Mesenchymal stem cell (in vitro differentiated cells and primary cell): Measurements from ENCODE around the gene HSPE1. TPM values are rescaled to one million over a fixed set of nuclear protein-coding genes. Genes with fewer than 3 reads are reported as not detected.
A peak's percentile ranks its signal among the peaks of the same experiment; 100 is the strongest.
"Not testable (repeated sequence)": the region's sequence is repeated elsewhere in the genome, so short reads cannot be mapped to it uniquely, and the experiment has no call there.

Experiments used
- DNase-seq: peaks from one replicate; pipeline ENCODE4 v3.0.0-alpha.2; 2013
- H2AFZ ChIP-seq: one replicate; pipeline ENCODE4 v1.6.1; 2013; ENCODE audit warnings: low read depth, mild to moderate bottlenecking, control low read depth, inconsistent platforms, low read length, moderate library complexity
- H2AK5ac ChIP-seq: 2 replicates; pipeline ENCODE4 v1.6.1; 2013; ENCODE audit warnings: low read length, moderate library complexity, mild to moderate bottlenecking, inconsistent platforms; ENCODE audit not compliant: severe bottlenecking
- H2BK120ac ChIP-seq: one replicate; pipeline ENCODE4 v1.6.1; 2013; ENCODE audit warnings: low read depth, mild to moderate bottlenecking, inconsistent platforms, low read length, moderate library complexity
- H2BK12ac ChIP-seq, 2 experiments: one replicate each; pipeline ENCODE4 v1.6.1; 2013; ENCODE audit warnings: inconsistent platforms in 2 of 2, low read length in 2 of 2, mild to moderate bottlenecking in 2 of 2, moderate library complexity in 2 of 2, control low read depth in 1 of 2
- H2BK15ac ChIP-seq: one replicate; pipeline ENCODE4 v1.6.1; 2013; ENCODE audit warnings: mild to moderate bottlenecking, low read depth, inconsistent platforms; ENCODE audit not compliant: poor library complexity, severe bottlenecking
- H2BK5ac ChIP-seq: 2 replicates; pipeline ENCODE4 v1.6.1; 2013; ENCODE audit warnings: low read depth, mild to moderate bottlenecking, low read length, control low read depth, inconsistent platforms; ENCODE audit not compliant: poor library complexity, severe bottlenecking
- H3K14ac ChIP-seq, 2 experiments: one replicate each; pipeline ENCODE4 v1.6.1; 2013; ENCODE audit warnings: inconsistent platforms in 2 of 2, low read length in 2 of 2, control low read depth in 1 of 2, mild to moderate bottlenecking in 1 of 2, moderate library complexity in 1 of 2
- H3K18ac ChIP-seq, 2 experiments: one replicate each; pipeline ENCODE4 v1.6.1; 2013; ENCODE audit warnings: inconsistent platforms in 2 of 2, low read length in 2 of 2, control low read depth in 1 of 2, low read depth in 1 of 2, mild to moderate bottlenecking in 1 of 2
- H3K23ac ChIP-seq, 2 experiments: one replicate each; pipeline ENCODE4 v1.6.1; 2013; ENCODE audit warnings: inconsistent platforms in 2 of 2, low read length in 2 of 2, mild to moderate bottlenecking in 2 of 2, moderate library complexity in 2 of 2, control low read depth in 1 of 2
- H3K27ac ChIP-seq: 2 replicates; pipeline ENCODE4 v1.5.1; 2013; ENCODE audit warnings: mild to moderate bottlenecking, moderate library complexity, low read length, control low read depth, inconsistent platforms; ENCODE audit not compliant: poor library complexity, severe bottlenecking
- H3K27me3 ChIP-seq, 2 experiments: 2 replicates each; pipeline versions ENCODE4 v1.6.1 to v1.7.0; 2013; ENCODE audit warnings: low read length in 2 of 2, mild to moderate bottlenecking in 2 of 2, moderate library complexity in 2 of 2, control low read depth in 1 of 2, inconsistent platforms in 1 of 2; ENCODE audit not compliant: control insufficient read depth in 1 of 2, insufficient read depth in 1 of 2
- H3K36me3 ChIP-seq, 2 experiments: 2 replicates each; pipeline versions ENCODE4 v1.6.1 to v1.7.0; 2013; ENCODE audit warnings: low read length in 2 of 2, control low read depth in 1 of 2, inconsistent platforms in 1 of 2, low read depth in 1 of 2, mild to moderate bottlenecking in 1 of 2; ENCODE audit not compliant: insufficient read depth in 2 of 2, control insufficient read depth in 1 of 2
- H3K4ac ChIP-seq, 2 experiments: one replicate each; pipeline ENCODE4 v1.6.1; 2013; ENCODE audit warnings: inconsistent platforms in 2 of 2, low read length in 2 of 2, mild to moderate bottlenecking in 2 of 2, moderate library complexity in 2 of 2, control low read depth in 1 of 2, low read depth in 1 of 2
- H3K4me1 ChIP-seq: 2 replicates; pipeline ENCODE4 v1.6.1; 2013; ENCODE audit warnings: low read depth, low read length, control low read depth; ENCODE audit not compliant: control insufficient read depth, insufficient read depth
- H3K4me2 ChIP-seq: 2 replicates; pipeline ENCODE4 v1.6.1; 2013; ENCODE audit warnings: low read length, mild to moderate bottlenecking, inconsistent platforms; ENCODE audit not compliant: poor library complexity, severe bottlenecking
- H3K4me3 ChIP-seq, 2 experiments: 2 replicates each; pipeline versions ENCODE4 v1.5.1 to v1.7.0; 2013; ENCODE audit warnings: low read length in 2 of 2, mild to moderate bottlenecking in 2 of 2, control low read depth in 1 of 2, low read depth in 1 of 2; ENCODE audit not compliant: insufficient read depth in 1 of 2
- H3K79me1 ChIP-seq: replicated peaks from 2 replicates; pipeline ENCODE4 v1.6.1; 2013; ENCODE audit warnings: mild to moderate bottlenecking, control low read depth, low read length, inconsistent platforms; ENCODE audit not compliant: poor library complexity, severe bottlenecking
- H3K9ac ChIP-seq: 2 replicates; pipeline ENCODE4 v1.7.0; 2013; ENCODE audit warnings: mild to moderate bottlenecking, low read length, moderate library complexity
- H3K9me3 ChIP-seq: 2 replicates; pipeline ENCODE4 v1.7.0; 2013; ENCODE audit warnings: mild to moderate bottlenecking, low read length; ENCODE audit not compliant: control insufficient read depth
- H4K8ac ChIP-seq: one replicate; pipeline ENCODE4 v1.6.1; 2013; ENCODE audit warnings: inconsistent platforms, mild to moderate bottlenecking, low read length, moderate library complexity
- H4K91ac ChIP-seq: one replicate; pipeline ENCODE4 v1.6.1; 2013; ENCODE audit warnings: mild to moderate bottlenecking, low read length, inconsistent platforms
- WGBS: methylation state at CpG from one replicate; pipeline ENCODE4 v1.1.7; 2013; ENCODE audit warnings: mixed read lengths; 5-methylcytosine and 5-hydroxymethylcytosine counted together
- polyA plus RNA-seq, 2 experiments: library from polyadenylated mRNA; stranded (reverse); fragments of 200-250 nt; gene quantifications; one replicate each; pipeline ENCODE4 v1.2.3, GENCODE V29; 2013

The HSPE1 gene
- polyA plus RNA-seq (2013, experiment 1 of 2), result 222 TPM
- polyA plus RNA-seq (2013, experiment 2 of 2), result 222 TPM

GRCh38 chr2:197499594-197500502 is at the start of gene HSPE1, which contains the start of gene HSPD1:
Gene HSPE1, plus strand, starts transcription at chr2:197500379. Its CDS starts 58 bp downstream, at chr2:197500437.
Gene HSPD1, minus strand, starts transcription at chr2:197499840. Its CDS starts 992 bp downstream, at chr2:197498848.
- Histone ChIP-seq H2AFZ (peak within 1 kb of the TSS; percentile 98), H3K4me2 (peak within 1 kb of the TSS; percentile 98), H3K14ac (peak within 1 kb of the TSS in 1 of 2 experiments; percentile 94), H3K4ac (peak within 1 kb of the TSS; percentile 5 to 92), H3K23ac (peak within 1 kb of the TSS in 1 of 2 experiments; percentile 97), H3K18ac (peak within 1 kb of the TSS; percentile 88 to 98), H2BK120ac (peak within 1 kb of the TSS; percentile 76), H3K4me3 (peak within 1 kb of the TSS; percentile 97 to 99), H4K91ac (peak within 1 kb of the TSS; percentile 71), H2AK5ac (no peak within 1 kb of the TSS), H2BK5ac (peak within 1 kb of the TSS; percentile 92), H3K9me3 (no peaks in the 10 kb centered on the region), H3K79me1 (peaks cover 5% of the 10 kb centered on the region), H4K8ac (peak within 1 kb of the TSS; percentile 80), H3K9ac (peak within 1 kb of the TSS; percentile 99), H3K4me1 (peaks cover 6% of the 10 kb centered on the region), H2BK15ac (peak within 1 kb of the TSS; percentile 93), H3K27ac (peak within 1 kb of the TSS; percentile 78), H3K27me3 (no peaks in the 10 kb centered on the region), H3K36me3 (peaks cover 15 to 66% of the 10 kb centered on the region in 2 experiments), H2BK12ac (peak within 1 kb of the TSS in 1 of 2 experiments; percentile 80)
- WGBS, result under 1% methylated on average over 81 of the region's 104 CpGs
- peak; percentile 100 for DNase-seq

DNA sequence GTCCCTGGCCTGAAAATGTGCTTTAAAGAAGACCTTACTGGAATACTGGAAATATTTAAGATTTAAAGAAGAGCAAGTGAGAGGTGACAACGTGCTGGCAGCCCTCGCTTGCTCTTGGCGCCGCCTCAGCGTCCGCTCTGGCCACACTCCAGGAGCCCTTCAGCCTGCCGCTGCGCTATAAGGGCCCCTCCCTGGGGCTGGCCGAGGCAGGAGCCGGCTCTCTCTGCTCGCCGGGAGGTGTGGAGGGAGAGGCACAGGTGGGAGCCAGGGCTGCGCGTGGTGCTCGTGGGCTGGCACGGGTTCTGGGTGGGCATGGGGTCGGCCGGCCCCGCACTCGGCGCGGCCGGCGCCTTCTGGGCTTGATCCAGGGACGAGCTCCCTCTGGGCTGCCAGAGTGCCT is 49.7 kb upstream of the HSPE1 start:
- H3K27ac ChIP-seq, result no peak overlapping the region
- no peak overlapping the region for H3K23ac ChIP-seq
- no peaks in the 10 kb centered on the region for H3K27me3 ChIP-seq
- H3K4me3 ChIP-seq, result no peak overlapping the region
- no peak overlapping the region for H3K18ac ChIP-seq
- no peaks in the 10 kb centered on the region for H3K9me3 ChIP-seq
- H4K91ac ChIP-seq, result no peak overlapping the region
- H2BK12ac ChIP-seq, result no peak overlapping the region
- no peak overlapping the region for H4K8ac ChIP-seq
- no peak overlapping the region for H3K14ac ChIP-seq
- H3K9ac ChIP-seq, result no peak overlapping the region
- H3K79me1 ChIP-seq, result peaks cover 2% of the 10 kb centered on the region
- no peak overlapping the region for H3K4me2 ChIP-seq
- no peak for DNase-seq
- H3K4ac ChIP-seq, result no peak overlapping the region
- H2AFZ ChIP-seq, result no peak overlapping the region
- WGBS, result 93% methylated on average over 25 of the region's 25 CpGs
- peaks cover 3% of the 10 kb centered on the region for H3K4me1 ChIP-seq
- no peak overlapping the region for H2BK120ac ChIP-seq
- no peak overlapping the region for H2BK5ac ChIP-seq
- no peaks in the 10 kb centered on the region for H3K36me3 ChIP-seq
- no peak overlapping the region for H2AK5ac ChIP-seq
- no peak overlapping the region for H2BK15ac ChIP-seq

DNA sequence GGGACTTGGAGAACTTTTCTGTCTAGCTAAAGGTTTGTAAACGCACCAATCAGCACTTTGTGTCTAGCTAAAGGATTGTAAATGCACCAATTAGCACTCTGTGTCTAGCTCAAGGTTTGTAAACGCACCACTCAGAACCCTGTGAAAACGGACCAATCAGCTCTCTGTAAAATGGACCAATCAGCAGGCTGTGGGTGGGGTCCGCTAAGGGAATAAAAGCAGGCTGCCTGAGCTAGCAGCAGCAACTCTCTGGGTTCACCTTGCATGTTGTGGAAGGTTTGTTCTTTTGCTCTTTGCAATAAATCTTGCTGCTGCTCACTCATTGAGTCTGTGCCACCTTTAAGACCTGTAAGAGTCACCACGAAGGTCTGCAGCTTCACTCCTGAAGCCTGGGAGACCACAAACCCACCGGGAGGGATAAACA is 49.2 kb upstream of the HSPE1 start:
- 84% methylated on average over 6 of the region's 6 CpGs for WGBS
- H3K79me1 ChIP-seq, DNase-seq, H4K91ac ChIP-seq, H3K9ac ChIP-seq, H4K8ac ChIP-seq, H2BK120ac ChIP-seq, H3K9me3 ChIP-seq, H3K23ac ChIP-seq, H3K27me3 ChIP-seq, H2AFZ ChIP-seq, H3K14ac ChIP-seq, H3K36me3 ChIP-seq, H3K4me1 ChIP-seq, H2BK15ac ChIP-seq, H2BK12ac ChIP-seq, H2BK5ac ChIP-seq, H3K4me3 ChIP-seq, H3K27ac ChIP-seq, H2AK5ac ChIP-seq, H3K18ac ChIP-seq, H3K4ac ChIP-seq, H3K4me2 ChIP-seq: not testable (repeated sequence)

DNA sequence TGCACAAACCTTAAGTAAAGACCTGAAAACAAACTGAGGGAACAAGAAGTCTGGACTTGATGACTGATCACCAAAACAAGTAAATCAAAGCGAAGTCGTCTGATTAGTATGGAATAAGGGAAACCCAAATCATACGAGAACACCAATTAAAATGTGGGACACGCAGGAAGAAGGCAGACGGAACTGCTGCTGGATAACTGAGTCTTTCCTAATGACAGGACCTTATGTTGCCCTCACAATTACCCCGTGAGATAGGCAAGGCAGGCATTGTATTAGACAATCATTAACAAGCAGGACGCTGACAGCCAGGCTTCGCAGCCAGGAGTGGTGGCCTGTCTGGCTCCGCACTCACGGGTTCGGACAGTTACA is 47.4 kb upstream of the HSPE1 start:
- Histone ChIP-seq H3K9ac (peak overlapping the region; percentile 99), H2AFZ (peak overlapping the region; percentile 93), H2BK15ac (peak overlapping the region; percentile 8), H3K27me3 (no peaks in the 10 kb centered on the region), H4K8ac (peak overlapping the region; percentile 94), H2BK5ac (peak overlapping the region; percentile 15), H3K14ac (peak overlapping the region in 1 of 2 experiments; percentile 95), H4K91ac (peak overlapping the region; percentile 88), H3K18ac (peak overlapping the region; percentile 78 to 85), H2AK5ac (no peak overlapping the region), H2BK12ac (peak overlapping the region in 1 of 2 experiments; percentile 83), H3K36me3 (peaks cover 0 to 3% of the 10 kb centered on the region in 2 experiments), H3K4me3 (peak overlapping the region; percentile 62 to 84), H3K4me1 (peaks cover 5% of the 10 kb centered on the region), H3K9me3 (no peaks in the 10 kb centered on the region), H3K27ac (peak overlapping the region; percentile 91), H3K4me2 (peak overlapping the region; percentile 73), H3K4ac (peak overlapping the region; percentile 71 to 85), H3K79me1 (peaks cover 2% of the 10 kb centered on the region), H2BK120ac (no peak overlapping the region), H3K23ac (peak overlapping the region in 1 of 2 experiments; percentile 17)
- 18% methylated on average over 11 of the region's 11 CpGs for WGBS
- no peak for DNase-seq
